ENCODE results near the gene RPL41.

The RPL41 gene

DNA sequence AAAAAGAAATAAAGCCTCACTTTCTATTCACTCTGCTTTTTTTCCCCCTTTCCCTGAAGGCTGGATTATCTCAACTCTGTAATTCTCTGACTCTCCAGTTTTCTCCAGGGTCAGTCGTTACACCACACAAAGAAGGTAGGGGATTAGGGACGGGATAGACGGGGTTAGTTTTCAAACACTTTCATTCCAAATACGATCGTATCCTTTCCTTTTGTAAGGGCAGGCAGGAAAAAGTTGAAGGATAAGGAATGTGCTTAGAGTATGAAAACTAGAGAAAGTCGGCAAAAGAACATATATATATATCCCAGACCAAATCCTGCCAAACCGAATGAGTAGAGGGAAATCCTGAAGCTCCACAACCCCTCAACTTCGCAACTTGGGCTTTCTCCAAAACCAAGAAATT is 11.1 kb downstream of the RPL41 start:
- no peak for DNase-seq (ENCODE audit: low read depth in 4 of 4, low spot score in 1 of 4)

DNA sequence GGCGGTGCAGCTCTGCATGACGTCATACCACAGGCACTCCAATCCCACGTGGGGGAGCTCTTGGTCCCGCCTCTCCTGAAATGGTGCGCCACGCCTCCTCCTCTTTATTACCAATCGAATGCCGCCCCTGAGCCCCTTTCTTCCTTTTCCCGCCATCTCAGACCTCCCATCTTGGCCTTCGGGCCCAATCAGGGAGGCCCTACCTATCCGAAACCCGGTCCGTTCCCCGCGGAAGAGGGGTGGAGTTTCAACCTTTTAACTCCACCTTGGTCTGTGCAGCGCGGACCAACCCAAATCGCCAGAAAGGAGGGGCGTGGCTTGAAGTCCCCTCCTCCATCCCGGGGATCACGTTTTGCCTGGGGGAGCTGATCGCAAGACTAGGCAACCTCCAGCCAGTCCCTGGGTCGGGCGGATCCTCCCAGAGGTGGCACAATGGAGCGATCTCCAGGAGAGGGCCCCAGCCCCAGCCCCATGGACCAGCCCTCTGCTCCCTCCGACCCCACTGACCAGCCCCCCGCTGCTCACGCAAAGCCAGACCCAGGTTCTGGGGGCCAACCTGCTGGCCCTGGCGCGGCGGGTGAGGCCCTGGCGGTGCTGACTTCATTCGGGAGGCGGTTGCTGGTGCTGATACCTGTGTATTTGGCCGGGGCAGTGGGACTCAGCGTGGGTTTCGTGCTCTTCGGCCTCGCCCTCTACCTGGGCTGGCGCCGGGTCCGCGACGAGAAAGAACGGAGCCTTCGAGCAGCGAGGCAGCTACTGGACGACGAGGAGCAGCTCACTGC is 11.6 kb downstream of the RPL41 start, which contains the start of gene ESYT1:
TSS of gene ESYT1 (plus strand) at position 380 of the 782 bp plus-strand sequence. CDS start at position 433, 53 bp downstream.
- DNase-seq (ENCODE audit: low read depth in 4 of 4, low spot score in 1 of 4) = peak; percentile 82 to 96 (median 92)

GRCh38 chr12:56128670-56129205 is 12.3 kb downstream of the RPL41 start:
- no peak for DNase-seq (ENCODE audit: low read depth in 4 of 4, low spot score in 1 of 4)

- DNase-seq (ENCODE audit: low read depth in 4 of 4, low spot score in 1 of 4) = peak in 2 of 4 experiments; percentile 5 to 56
Measured at GRCh38 chr12:56129206-56129941, 12.9 kb downstream of the RPL41 start.

GRCh38 chr12:56129942-56130495 is 13.6 kb downstream of the RPL41 start:
- DNase-seq (ENCODE audit: low read depth in 4 of 4, low spot score in 1 of 4) = no peak

DNA sequence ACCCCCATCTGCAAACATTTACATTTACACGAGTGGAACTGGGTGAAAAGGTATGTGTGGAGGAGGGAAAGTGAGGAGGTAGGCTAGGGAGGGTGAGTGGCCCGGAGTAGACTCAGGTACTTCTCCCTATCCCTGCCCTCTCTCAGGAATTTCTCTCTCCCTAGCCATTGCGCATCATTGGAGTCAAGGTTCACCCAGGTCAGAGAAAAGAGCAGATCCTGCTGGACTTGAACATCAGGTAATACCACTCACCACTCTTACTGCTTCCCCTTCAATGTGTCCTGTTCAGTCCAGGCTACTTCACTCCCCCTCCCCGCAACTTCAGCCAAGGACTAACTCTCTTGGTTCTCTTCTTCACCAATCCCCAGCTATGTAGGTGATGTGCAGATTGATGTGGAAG is 14.4 kb downstream of the RPL41 start:
- no peak for DNase-seq (ENCODE audit: low read depth in 4 of 4, low spot score in 1 of 4)

GRCh38 chr12:56134897-56135296 is 18.5 kb downstream of the RPL41 start:
- no peak for DNase-seq (ENCODE audit: low read depth in 4 of 4, low spot score in 1 of 4)

- no peak for DNase-seq (ENCODE audit: low read depth in 4 of 4, low spot score in 1 of 4)
Measured at GRCh38 chr12:56137853-56138571, 21.6 kb downstream of the RPL41 start.

DNA sequence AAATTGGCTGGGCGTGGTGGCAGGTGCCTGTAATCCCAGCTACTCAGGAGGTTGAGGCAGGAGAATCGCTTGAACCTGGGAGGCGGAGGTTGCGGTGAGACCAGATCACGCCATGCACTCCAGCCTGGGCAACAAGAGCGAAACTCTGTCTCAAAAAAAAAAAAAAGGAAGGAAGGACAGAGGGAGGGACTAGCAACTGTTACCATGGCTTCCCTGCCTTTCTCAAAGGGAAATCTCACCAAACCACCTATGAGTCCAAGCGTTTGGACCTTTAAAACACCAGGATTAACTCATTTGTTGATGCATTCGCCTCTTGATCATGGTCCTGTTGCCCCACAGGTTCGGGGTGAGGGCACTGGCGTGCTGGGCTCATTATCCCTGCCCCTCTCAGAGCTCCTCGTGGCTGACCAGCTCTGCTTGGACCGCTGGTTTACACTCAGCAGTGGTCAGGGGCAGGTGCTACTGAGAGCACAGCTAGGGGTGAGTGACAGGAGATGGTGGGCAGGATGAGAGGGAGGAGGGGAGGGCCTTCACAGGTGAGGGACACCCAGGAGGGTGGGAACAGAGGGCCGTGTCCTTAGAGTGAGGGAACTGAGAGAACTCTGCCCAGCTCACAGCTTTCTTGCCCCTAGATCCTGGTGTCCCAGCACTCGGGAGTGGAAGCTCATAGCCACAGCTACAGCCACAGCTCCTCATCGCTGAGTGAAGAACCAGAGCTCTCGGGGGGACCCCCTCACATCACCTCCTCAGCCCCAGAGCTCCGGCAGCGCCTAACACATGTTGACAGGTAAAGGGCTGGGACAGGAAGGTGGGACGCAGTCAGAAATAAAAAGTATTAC is 25.7 kb downstream of the RPL41 start:
- DNase-seq (ENCODE audit: low read depth in 4 of 4, low spot score in 1 of 4) = no peak

DNA sequence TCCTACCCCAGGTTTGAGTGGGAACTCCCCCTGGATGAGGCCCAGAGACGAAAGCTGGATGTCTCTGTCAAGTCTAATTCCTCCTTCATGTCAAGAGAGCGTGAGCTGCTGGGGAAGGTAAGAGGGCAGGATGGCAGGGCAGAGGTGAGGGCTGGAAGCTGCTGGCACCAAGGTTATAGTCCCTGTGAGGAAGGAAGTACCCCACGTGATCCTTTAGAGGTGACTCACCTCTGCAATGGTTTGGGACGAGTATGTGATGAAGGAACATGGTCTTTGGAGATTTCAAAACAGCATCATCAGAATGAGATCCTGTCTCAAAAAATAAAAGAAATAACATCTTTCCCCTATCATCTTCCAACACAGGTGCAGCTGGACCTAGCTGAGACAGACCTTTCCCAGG is 26.8 kb downstream of the RPL41 start:
- no peak for DNase-seq (ENCODE audit: low read depth in 4 of 4, low spot score in 1 of 4)

- no peak for DNase-seq (ENCODE audit: low read depth in 4 of 4, low spot score in 1 of 4)
Measured at GRCh38 chr12:56143870-56144269, 27.4 kb downstream of the RPL41 start.

DNA sequence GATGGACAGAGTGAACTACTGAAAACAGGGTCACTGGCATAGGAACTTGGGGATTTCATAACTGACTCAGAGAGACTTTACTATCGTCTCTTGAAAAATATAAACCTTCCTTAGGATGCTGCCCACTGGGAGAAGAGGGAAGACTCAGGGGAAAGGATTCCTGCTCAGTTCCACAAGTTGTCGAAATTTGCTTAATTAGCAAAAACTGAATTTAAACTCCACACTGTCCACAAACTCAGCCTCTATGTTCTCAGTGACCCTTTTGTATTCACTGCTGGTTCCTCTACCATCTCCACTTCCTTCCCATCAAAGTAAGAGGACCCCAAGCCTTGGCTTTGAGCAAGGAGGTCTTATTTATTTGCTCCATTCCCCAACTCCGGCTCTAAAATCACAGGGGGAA is 28.8 kb downstream of the RPL41 start:
- no peak for DNase-seq (ENCODE audit: low read depth in 4 of 4, low spot score in 1 of 4)

DNA sequence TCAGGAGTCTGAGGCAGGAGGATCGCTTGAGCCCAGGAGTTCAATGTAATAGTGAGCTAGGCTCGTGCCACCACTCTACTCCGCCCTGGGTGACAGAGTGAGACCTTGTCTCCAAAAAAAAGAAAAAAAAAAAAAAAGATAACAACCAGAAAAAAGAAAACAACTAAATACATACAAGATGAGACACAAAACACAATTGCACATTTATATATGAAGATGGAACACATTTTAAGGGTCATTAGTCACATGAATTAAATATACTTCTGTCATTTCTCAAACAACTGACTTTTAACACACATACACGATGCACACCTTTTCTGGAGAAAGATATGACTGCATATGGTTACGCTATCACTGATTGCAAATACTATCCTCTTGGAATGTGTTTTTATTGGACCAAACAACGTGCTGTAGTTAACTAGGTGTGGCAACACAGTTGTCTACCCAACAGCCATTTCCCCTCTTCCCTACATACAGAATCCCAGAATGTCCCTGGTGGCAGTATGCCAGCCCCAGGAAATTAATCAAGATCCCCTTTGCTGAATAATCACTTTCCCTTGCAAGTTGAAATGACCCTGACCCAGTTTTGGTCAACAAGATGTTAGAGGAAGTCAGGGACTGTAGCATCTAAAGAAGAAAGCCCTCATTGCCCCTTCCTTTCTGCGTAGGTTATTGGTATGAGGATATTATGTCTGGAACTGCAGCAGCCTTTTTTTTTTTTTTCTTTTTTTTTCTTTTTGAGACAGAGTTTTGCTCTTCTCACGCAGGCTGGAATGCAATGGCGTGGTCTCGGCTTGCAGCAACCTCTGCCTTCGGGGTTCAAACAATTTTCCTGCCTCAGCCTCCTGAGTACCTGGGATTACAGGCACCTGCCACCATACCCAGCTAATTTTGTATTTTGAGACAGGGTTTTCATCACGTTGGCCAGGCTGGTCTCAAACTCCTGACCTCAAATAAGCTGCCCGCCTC is 30.3 kb downstream of the RPL41 start:
- no peak for DNase-seq (ENCODE audit: low read depth in 4 of 4, low spot score in 1 of 4)

DNA sequence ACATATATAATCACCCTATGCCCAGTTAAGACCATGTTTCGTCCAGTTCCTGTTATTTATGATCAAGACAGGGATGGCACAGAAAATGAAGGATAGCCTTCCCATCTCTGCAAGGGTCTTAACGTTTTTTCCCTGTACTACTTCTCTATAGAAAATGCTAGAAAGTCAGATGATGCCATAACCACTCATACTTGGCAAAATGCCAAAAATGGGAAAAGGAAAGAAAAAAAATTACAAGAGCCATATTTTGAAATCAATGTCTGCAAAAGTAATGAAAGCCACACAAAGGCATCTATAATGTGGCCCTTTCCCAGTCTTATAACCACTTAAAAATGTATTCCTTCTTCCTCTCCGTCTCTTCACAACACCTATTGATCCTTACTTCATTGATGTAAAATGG is 34.1 kb downstream of the RPL41 start:
- DNase-seq (ENCODE audit: low read depth in 4 of 4, low spot score in 1 of 4) = no peak

DNA sequence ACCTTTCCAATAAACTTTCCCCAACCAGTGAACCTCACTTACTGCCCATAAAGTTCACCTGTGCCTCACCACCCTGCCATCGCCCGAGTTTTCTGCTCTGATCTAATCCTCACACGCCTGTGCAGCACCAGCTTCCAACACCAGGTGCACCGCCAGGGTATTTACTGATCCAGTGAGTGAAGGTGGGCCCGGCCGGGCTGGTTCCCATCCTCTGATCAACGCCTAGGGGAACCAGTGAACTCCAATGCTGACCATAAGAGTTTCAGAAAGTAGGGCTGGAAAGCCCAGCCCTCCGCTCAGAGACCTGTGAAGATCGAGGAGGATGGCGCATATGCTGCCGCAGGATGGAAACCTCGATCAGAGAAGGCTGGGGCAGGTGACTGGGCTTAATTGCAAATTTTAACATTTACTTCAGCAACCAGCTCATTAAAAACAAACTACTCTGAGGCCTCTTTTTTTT is 35.3 kb downstream of the RPL41 start:
- DNase-seq (ENCODE audit: low read depth in 4 of 4, low spot score in 1 of 4) = peak; percentile 36 to 56 (median 44)

- peak; percentile 79 to 93 (median 88) for DNase-seq (ENCODE audit: low read depth in 4 of 4, low spot score in 1 of 4)
Measured at GRCh38 chr12:56152132-56152755, 35.8 kb downstream of the RPL41 start, which contains the start of gene MYL6B. MYL6B (plus strand) TSS chr12:56152587; CDS start chr12:56153919, 1,332 bp downstream.

DNA sequence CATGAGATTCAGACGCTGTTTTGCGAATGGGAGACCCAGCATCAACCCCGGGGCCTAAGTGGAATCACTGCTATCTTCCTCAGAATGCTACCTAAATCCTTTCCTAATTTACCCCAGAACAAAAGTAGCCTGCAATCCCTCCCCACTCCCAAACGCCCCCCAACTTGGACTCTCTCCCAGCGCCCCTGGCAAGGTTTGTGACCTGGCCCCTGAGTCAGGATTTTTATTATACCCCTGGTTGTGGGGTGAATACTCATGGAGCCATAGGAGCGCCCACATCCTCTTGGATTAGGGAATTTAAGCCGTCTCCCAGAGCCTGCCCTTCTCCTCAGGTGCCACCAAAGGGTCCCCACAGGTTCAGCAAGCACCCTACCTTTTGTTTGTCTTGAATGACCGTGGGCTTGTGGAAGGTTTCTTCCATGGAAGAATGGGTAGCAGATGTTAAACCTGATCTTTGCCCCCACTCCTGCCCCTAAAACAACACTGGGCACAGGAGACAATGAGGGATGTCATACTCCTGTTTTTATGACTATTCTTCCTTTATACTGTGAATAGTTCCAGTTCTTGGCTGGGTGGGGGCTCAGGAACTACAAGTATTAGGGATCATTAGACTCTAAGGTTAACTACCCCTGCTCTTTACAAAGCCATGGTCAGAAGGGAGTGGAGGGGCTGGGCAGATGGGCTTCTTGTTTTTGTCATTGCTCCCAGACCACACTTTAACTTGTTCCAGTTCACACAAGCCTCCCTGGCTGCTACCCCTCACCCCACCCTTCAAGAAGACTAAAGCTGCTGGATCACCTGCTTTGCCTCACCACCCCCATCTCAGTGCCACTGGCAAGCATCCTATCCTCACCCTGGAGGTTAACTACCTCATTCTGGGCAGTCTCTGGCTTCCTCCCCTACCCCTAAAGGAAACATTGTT is 36.6 kb downstream of the RPL41 start:
- no peak for DNase-seq (ENCODE audit: low read depth in 4 of 4, low spot score in 1 of 4)

All from stimulated activated CD4-positive, alpha-beta T cell treated with anti-CD3 and anti-CD28 coated beads, Interleukin-1b, Interleukin-23, amount 100 ng/mL, for 24 hours (primary cell).